ENCODE measurements around the gene CCDC137. TPM values are rescaled to one million over a fixed set of nuclear protein-coding genes. Genes with fewer than 3 reads are reported as not detected.

The CCDC137 gene
- total and polyA plus RNA-seq, 2 of the 13 experiments (the other 11 are each of a cell fraction or from before 2014, with no cell fraction given), result 14.6 to 39.1 TPM

GRCh38 chr17:81680150-81680549, 13.6 kb downstream of the CCDC137 start (continued):
- TF ChIP-seq NFAT5 (CRISPR knock-in tag; IDR thresholded peaks at IDR 0.05), result no peak
- TF ChIP-seq HOXA3 (CRISPR knock-in tag; IDR thresholded peaks at IDR 0.05), result peak; percentile 36; the same call in 1 of the 2 replicates
- TF ChIP-seq, protein P1, sequence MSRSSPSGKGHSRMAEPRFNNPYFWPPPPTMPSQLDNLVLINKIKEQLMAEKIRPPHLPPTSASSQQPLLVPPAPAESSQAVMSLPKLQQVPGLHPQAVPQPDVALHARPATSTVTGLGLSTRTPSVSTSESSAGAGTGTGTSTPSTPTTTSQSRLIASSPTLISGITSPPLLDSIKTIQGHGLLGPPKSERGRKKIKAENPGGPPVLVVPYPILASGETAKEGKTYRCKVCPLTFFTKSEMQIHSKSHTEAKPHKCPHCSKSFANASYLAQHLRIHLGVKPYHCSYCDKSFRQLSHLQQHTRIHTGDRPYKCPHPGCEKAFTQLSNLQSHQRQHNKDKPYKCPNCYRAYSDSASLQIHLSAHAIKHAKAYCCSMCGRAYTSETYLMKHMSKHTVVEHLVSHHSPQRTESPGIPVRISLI (CRISPR knock-in tag; IDR thresholded peaks at IDR 0.05; ENCODE audit: borderline replicate concordance), result no peak
- TF ChIP-seq PAWR (CRISPR knock-in tag; IDR thresholded peaks at IDR 0.05; ENCODE audit: borderline replicate concordance), result no peak
- TF ChIP-seq YEATS2 (CRISPR knock-in tag; IDR thresholded peaks at IDR 0.05; ENCODE audit: borderline replicate concordance), result no peak
- TF ChIP-seq NBN (conservative IDR thresholded peaks at IDR 0.05), result no peak
- no peak for TF ChIP-seq ZBTB7B (CRISPR knock-in tag; IDR thresholded peaks at IDR 0.05)
- TF ChIP-seq KDM6A (CRISPR knock-in tag; IDR thresholded peaks at IDR 0.05; ENCODE audit: low read depth), result no peak
- TF ChIP-seq ZNF563 (CRISPR knock-in tag; IDR thresholded peaks at IDR 0.05), result 0 out of 2 replicates have a peak, but pooled peaks have one; percentile 24
- TF ChIP-seq TARDBP (CRISPR knock-in tag; IDR thresholded peaks at IDR 0.05), result no peak
- TF ChIP-seq TCF12 (IDR thresholded peaks at IDR 0.05), result no peak
- TF ChIP-seq TCF12 (CRISPR knock-in tag; IDR thresholded peaks at IDR 0.05), result no peak
- no peak for TF ChIP-seq ZNF282 (IDR thresholded peaks at IDR 0.05; ENCODE audit: partially characterized antibody)
- TF ChIP-seq ZNF670 (CRISPR knock-in tag; IDR thresholded peaks at IDR 0.05; ENCODE audit: borderline replicate concordance), result no peak
- TF ChIP-seq EZH2 (conservative IDR thresholded peaks at IDR 0.05; ENCODE audit: low read depth, low read length), result no peak
- TF ChIP-seq SAP130 (CRISPR knock-in tag; IDR thresholded peaks at IDR 0.05; ENCODE audit: low read depth), result 0 out of 2 replicates have a peak, but pooled peaks have one; percentile 28
- TF ChIP-seq ZNF264 (CRISPR knock-in tag; IDR thresholded peaks at IDR 0.05), result no peak
- TF ChIP-seq, protein P2, sequence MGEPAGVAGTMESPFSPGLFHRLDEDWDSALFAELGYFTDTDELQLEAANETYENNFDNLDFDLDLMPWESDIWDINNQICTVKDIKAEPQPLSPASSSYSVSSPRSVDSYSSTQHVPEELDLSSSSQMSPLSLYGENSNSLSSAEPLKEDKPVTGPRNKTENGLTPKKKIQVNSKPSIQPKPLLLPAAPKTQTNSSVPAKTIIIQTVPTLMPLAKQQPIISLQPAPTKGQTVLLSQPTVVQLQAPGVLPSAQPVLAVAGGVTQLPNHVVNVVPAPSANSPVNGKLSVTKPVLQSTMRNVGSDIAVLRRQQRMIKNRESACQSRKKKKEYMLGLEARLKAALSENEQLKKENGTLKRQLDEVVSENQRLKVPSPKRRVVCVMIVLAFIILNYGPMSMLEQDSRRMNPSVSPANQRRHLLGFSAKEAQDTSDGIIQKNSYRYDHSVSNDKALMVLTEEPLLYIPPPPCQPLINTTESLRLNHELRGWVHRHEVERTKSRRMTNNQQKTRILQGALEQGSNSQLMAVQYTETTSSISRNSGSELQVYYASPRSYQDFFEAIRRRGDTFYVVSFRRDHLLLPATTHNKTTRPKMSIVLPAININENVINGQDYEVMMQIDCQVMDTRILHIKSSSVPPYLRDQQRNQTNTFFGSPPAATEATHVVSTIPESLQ (CRISPR knock-in tag; conservative IDR thresholded peaks at IDR 0.05), result no peak
- TF ChIP-seq EHMT2 (IDR thresholded peaks at IDR 0.05; ENCODE audit: borderline replicate concordance, low read depth, low read length), result no peak
- no peak for TF ChIP-seq SIN3A (IDR thresholded peaks at IDR 0.05; ENCODE audit: borderline replicate concordance, low read depth, low read length)
- no peak for TF ChIP-seq SYNCRIP (IDR thresholded peaks at IDR 0.05; ENCODE audit: insufficient read depth, low read depth, low read length)
- 0 out of 2 replicates have a peak, but pooled peaks have one; percentile 37 for TF ChIP-seq SALL1 (CRISPR knock-in tag; IDR thresholded peaks at IDR 0.05)
- TF ChIP-seq TMF1 (CRISPR knock-in tag; IDR thresholded peaks at IDR 0.05; ENCODE audit: low read depth), result no peak
- TF ChIP-seq RNF2 (conservative IDR thresholded peaks at IDR 0.05; ENCODE audit: low read depth), result no peak
- TF ChIP-seq REPIN1 (CRISPR knock-in tag; IDR thresholded peaks at IDR 0.05; ENCODE audit: borderline replicate concordance, low read depth), result no peak
